Gastrocnemius medialis (tissue), 4 donors: ENCODE data around the gene DMAC1.

ENCODE experiments used
- POLR2A ChIP-seq, 2 donors: fragments of 450-650 bp; IDR thresholded peaks; one replicate each; pipeline ENCODE4 v1.6.1; 2017; ENCODE audit warnings: antibody characterized with exemption in 2 of 2, mild to moderate bottlenecking in 2 of 2, moderate library complexity in 2 of 2
- TF ChIP-seq, protein P1 (sequence below), 5 experiments: fragments of 450-650 bp in 3 of 5; fragments of 200-600 bp in 2 of 5; sonication (generic) in 2 of 5; IDR thresholded peaks in 4 of 5; conservative IDR thresholded peaks in 1 of 5; 1 replicate in 4 of 5; 2 replicates in 1 of 5; pipeline ENCODE4 v1.5.1; 2016 to 2019; ENCODE audit warnings: antibody characterized with exemption in 5 of 5, mild to moderate bottlenecking in 3 of 5, moderate library complexity in 3 of 5

DNA sequence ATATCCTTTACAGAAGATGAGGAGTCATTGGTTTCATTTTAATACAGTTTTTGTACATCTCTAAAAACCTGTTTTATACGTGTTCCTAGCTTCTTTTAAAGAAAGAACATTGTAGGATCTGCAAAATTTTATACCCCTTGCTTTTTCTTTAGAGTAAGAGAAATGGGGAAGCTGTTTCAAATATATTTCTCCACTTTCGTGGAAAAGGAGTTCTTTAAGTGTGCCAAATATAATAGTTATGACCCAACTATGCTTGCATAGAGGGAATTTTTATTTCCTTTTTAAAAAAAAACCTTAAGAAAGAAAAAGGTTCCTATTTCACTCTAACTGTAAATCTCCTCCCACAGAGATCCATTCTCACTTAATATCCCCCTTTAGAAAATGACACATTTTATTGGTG is 27.5 kb upstream of the DMAC1 start:
- no peak for TF ChIP-seq POLR2A (IDR thresholded peaks at IDR 0.05)
- TF ChIP-seq, protein P1, sequence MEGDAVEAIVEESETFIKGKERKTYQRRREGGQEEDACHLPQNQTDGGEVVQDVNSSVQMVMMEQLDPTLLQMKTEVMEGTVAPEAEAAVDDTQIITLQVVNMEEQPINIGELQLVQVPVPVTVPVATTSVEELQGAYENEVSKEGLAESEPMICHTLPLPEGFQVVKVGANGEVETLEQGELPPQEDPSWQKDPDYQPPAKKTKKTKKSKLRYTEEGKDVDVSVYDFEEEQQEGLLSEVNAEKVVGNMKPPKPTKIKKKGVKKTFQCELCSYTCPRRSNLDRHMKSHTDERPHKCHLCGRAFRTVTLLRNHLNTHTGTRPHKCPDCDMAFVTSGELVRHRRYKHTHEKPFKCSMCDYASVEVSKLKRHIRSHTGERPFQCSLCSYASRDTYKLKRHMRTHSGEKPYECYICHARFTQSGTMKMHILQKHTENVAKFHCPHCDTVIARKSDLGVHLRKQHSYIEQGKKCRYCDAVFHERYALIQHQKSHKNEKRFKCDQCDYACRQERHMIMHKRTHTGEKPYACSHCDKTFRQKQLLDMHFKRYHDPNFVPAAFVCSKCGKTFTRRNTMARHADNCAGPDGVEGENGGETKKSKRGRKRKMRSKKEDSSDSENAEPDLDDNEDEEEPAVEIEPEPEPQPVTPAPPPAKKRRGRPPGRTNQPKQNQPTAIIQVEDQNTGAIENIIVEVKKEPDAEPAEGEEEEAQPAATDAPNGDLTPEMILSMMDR (IDR thresholded peaks at IDR 0.05 in 4 of 5, conservative IDR thresholded peaks at IDR 0.05 in 1 of 5), result no peak
